H9 (cell line): ENCODE measurements around the gene IL31RA. TPM values are rescaled to one million over a fixed set of nuclear protein-coding genes. Genes with fewer than 3 reads are reported as not detected.

Source experiments
- DNase-seq: peaks from one replicate; pipeline ENCODE4 v3.0.0-alpha.2; 2017
- H2AFZ ChIP-seq: one replicate; pipeline ENCODE4 v1.6.1; 2013; ENCODE audit warnings: mild to moderate bottlenecking, low read length, control low read depth, moderate library complexity
- H2AK5ac ChIP-seq: 2 replicates; pipeline ENCODE4 v1.6.1; 2013; ENCODE audit warnings: low read length, control low read depth, mixed read lengths; ENCODE audit not compliant: insufficient read length
- H2BK120ac ChIP-seq: one replicate; pipeline ENCODE4 v1.6.1; 2013; ENCODE audit warnings: low read depth, mild to moderate bottlenecking, low read length, control low read depth, inconsistent platforms; ENCODE audit not compliant: poor library complexity, severe bottlenecking
- H2BK12ac ChIP-seq: 2 replicates; pipeline ENCODE4 v1.6.1; 2013; ENCODE audit warnings: low read length, control low read depth, mixed read lengths, low read depth; ENCODE audit not compliant: insufficient read length
- H2BK15ac ChIP-seq: 2 replicates; pipeline ENCODE4 v1.6.1; 2013; ENCODE audit warnings: low read depth, low read length, control low read depth
- H2BK20ac ChIP-seq: one replicate; pipeline ENCODE4 v1.6.1; 2013; ENCODE audit warnings: low read depth, mild to moderate bottlenecking, low read length, control low read depth, inconsistent platforms; ENCODE audit not compliant: poor library complexity, severe bottlenecking
- H2BK5ac ChIP-seq: 2 replicates; pipeline ENCODE4 v1.6.1; 2013; ENCODE audit warnings: low read length, control low read depth, mixed read lengths; ENCODE audit not compliant: insufficient read length
- H3K14ac ChIP-seq: 2 replicates; pipeline ENCODE4 v1.6.1; 2013; ENCODE audit warnings: low read length, control low read depth; ENCODE audit not compliant: insufficient read depth
- H3K18ac ChIP-seq: 2 replicates; pipeline ENCODE4 v1.6.1; 2013; ENCODE audit warnings: low read depth, mild to moderate bottlenecking, mixed read lengths, low read length, control low read depth; ENCODE audit not compliant: insufficient read length
- H3K23ac ChIP-seq: 2 replicates; pipeline ENCODE4 v1.6.1; 2013; ENCODE audit warnings: low read length, control low read depth, mixed read lengths, low read depth; ENCODE audit not compliant: insufficient read length
- H3K23me2 ChIP-seq: 2 replicates; pipeline ENCODE4 v1.6.1; 2013; ENCODE audit warnings: low read depth, mild to moderate bottlenecking, mixed read lengths, low read length, control low read depth; ENCODE audit not compliant: insufficient read length, poor library complexity, severe bottlenecking
- H3K27ac ChIP-seq: 2 replicates; pipeline ENCODE4 v1.5.1; 2013; ENCODE audit warnings: low read length, control low read depth, mixed read lengths, low read depth; ENCODE audit not compliant: insufficient read length
- H3K27me3 ChIP-seq: 2 replicates; pipeline ENCODE4 v1.6.1; 2013; ENCODE audit warnings: low read length, control low read depth, inconsistent platforms; ENCODE audit not compliant: insufficient read depth
- H3K4ac ChIP-seq: 2 replicates; pipeline ENCODE4 v1.6.1; 2013; ENCODE audit warnings: low read depth, mild to moderate bottlenecking, control low read depth, inconsistent platforms, low read length, moderate library complexity
- H3K4me1 ChIP-seq: 2 replicates; pipeline ENCODE4 v1.6.1; 2013; ENCODE audit warnings: low read length, control low read depth, inconsistent platforms; ENCODE audit not compliant: insufficient read depth
- H3K4me2 ChIP-seq: 2 replicates; pipeline ENCODE4 v1.6.1; 2013; ENCODE audit warnings: low read length, control low read depth, mixed read lengths; ENCODE audit not compliant: insufficient read length, insufficient read depth
- H3K56ac ChIP-seq: 2 replicates; pipeline ENCODE4 v1.6.1; 2013; ENCODE audit warnings: low read depth, mild to moderate bottlenecking, mixed read lengths, low read length, control low read depth; ENCODE audit not compliant: insufficient read length
- H3K79me1 ChIP-seq: 2 replicates; pipeline ENCODE4 v1.6.1; 2013; ENCODE audit warnings: low read depth, mild to moderate bottlenecking, moderate library complexity, low read length, control low read depth, inconsistent platforms; ENCODE audit not compliant: insufficient read depth, poor library complexity, severe bottlenecking
- H3K79me2 ChIP-seq: 2 replicates; pipeline ENCODE4 v1.6.1; 2013; ENCODE audit warnings: low read length, control low read depth, inconsistent platforms; ENCODE audit not compliant: insufficient read depth
- H3K9ac ChIP-seq: 2 replicates; pipeline ENCODE4 v1.6.1; 2013; ENCODE audit warnings: low read length, control low read depth, mixed read lengths; ENCODE audit not compliant: insufficient read length; ENCODE audit errors: extremely low read depth
- H3K9me3 ChIP-seq: one replicate; pipeline ENCODE4 v1.6.1; 2013; ENCODE audit warnings: low read depth, low read length, inconsistent platforms; ENCODE audit not compliant: control insufficient read depth
- H3T11ph ChIP-seq: one replicate; pipeline ENCODE4 v1.6.1; 2013; ENCODE audit warnings: mild to moderate bottlenecking, low read length, control low read depth, inconsistent platforms
- H4K20me1 ChIP-seq: one replicate; pipeline ENCODE4 v1.6.1; 2013; ENCODE audit not compliant: control insufficient read depth, insufficient read length, insufficient read depth
- H4K5ac ChIP-seq: 2 replicates; pipeline ENCODE4 v1.6.1; 2013; ENCODE audit warnings: low read depth, mild to moderate bottlenecking, mixed read lengths, low read length, control low read depth; ENCODE audit not compliant: insufficient read length
- H4K8ac ChIP-seq: replicated peaks from 2 replicates; pipeline ENCODE4 v1.6.1; 2013; ENCODE audit warnings: low read length, control low read depth, mixed read lengths, low read depth; ENCODE audit not compliant: insufficient read length
- H4K91ac ChIP-seq: 2 replicates; pipeline ENCODE4 v1.6.1; 2013; ENCODE audit warnings: low read depth, mild to moderate bottlenecking, moderate library complexity, mixed read lengths, low read length, control low read depth; ENCODE audit not compliant: insufficient read length
- H3K27ac Mint-ChIP-seq, 3 experiments: 2 replicates in 2 of 3; 3 replicates in 1 of 3; pipeline ENCODE4 v1.8.0; 2020 to 2021; ENCODE audit warnings: mixed read lengths in 3 of 3, mild to moderate bottlenecking in 1 of 3, moderate library complexity in 1 of 3
- H3K27me3 Mint-ChIP-seq: 2 replicates; pipeline ENCODE4 v1.8.0; 2021; ENCODE audit warnings: low read depth, mild to moderate bottlenecking, moderate library complexity, mixed read lengths
- H3K36me3 Mint-ChIP-seq, 3 experiments: 2 replicates in 2 of 3; 3 replicates in 1 of 3; pipeline ENCODE4 v1.8.0; 2020 to 2021; ENCODE audit warnings: low read depth in 3 of 3, mixed read lengths in 3 of 3; ENCODE audit not compliant: insufficient read depth in 1 of 3
- H3K4me1 Mint-ChIP-seq, 2 experiments: 2 replicates each; pipeline ENCODE4 v1.8.0; 2020; ENCODE audit warnings: mixed read lengths in 2 of 2
- H3K4me3 Mint-ChIP-seq, 2 experiments: 2 replicates in 1 of 2; 3 replicates in 1 of 2; pipeline ENCODE4 v1.8.0; 2020 to 2021; ENCODE audit warnings: mild to moderate bottlenecking in 2 of 2, mixed read lengths in 2 of 2, moderate library complexity in 1 of 2
- H3K9me3 Mint-ChIP-seq, 2 experiments: 2 replicates in 1 of 2; 3 replicates in 1 of 2; pipeline ENCODE4 v1.8.0; 2020; ENCODE audit warnings: mild to moderate bottlenecking in 2 of 2, mixed read lengths in 2 of 2, moderate library complexity in 1 of 2
- CTCF ChIP-seq: fragments of 200-600 bp; sonication (generic); conservative IDR thresholded peaks from 3 replicates; pipeline ENCODE4 v1.8.0; 2021; ENCODE audit warnings: antibody characterized with exemption, mild to moderate bottlenecking
- WGBS: extraction: QIAGEN DNeasy Blood & Tissue Kit; methylation state at CpG from one replicate; pipeline ENCODE4 v1.1.7; 2013; ENCODE audit warnings: missing lambda C conversion rate, low lambda C conversion rate, mixed read lengths; ENCODE audit not compliant: insufficient read length; ENCODE audit errors: extremely low coverage; 5-methylcytosine and 5-hydroxymethylcytosine counted together
- total RNA-seq: library from RNA; stranded (reverse); gene quantifications from 2 replicates; pipeline ENCODE4 v1.2.1, GENCODE V29; 2021

IL31RA gene
- total RNA-seq, 1 experiment from 2014 or later = 0.11 TPM

GRCh38 chr5:55866934-55867333, 15.8 kb downstream of the IL31RA start:
- no peak overlapping the region for H2BK15ac ChIP-seq
- H3K79me2 ChIP-seq = no peaks in the 10 kb centered on the region
- TF ChIP-seq CTCF = no peak
- H2BK12ac ChIP-seq = no peak overlapping the region
- no peak overlapping the region for H2AFZ ChIP-seq
- Mint-ChIP-seq H3K9me3 (no peaks in the 10 kb centered on the region; a peak in 1 of 5 replicates), H3K27ac (no peak overlapping the region; a peak in 1 of 7 replicates), H3K4me3 (no peak overlapping the region), H3K36me3 (no peaks in the 10 kb centered on the region; a peak in 1 of 7 replicates), H3K27me3 (no peaks in the 10 kb centered on the region; the same call in 1 of the 2 replicates), H3K4me1 (no peaks in the 10 kb centered on the region)
- no peak overlapping the region for H2BK20ac ChIP-seq
- H3K56ac ChIP-seq = no peak overlapping the region
- no peak for DNase-seq
- no peak overlapping the region for H2AK5ac ChIP-seq
- no peaks in the 10 kb centered on the region for H3K9me3 ChIP-seq
- H3K79me1 ChIP-seq = no peaks in the 10 kb centered on the region
- no peak overlapping the region for H4K5ac ChIP-seq
- no peak overlapping the region for H3K14ac ChIP-seq
- H3K27me3 ChIP-seq = no peaks in the 10 kb centered on the region
- H4K91ac ChIP-seq = no peak overlapping the region
- no peak overlapping the region for H3K18ac ChIP-seq
- H3K9ac ChIP-seq = no peak overlapping the region
- no CpG with 5 or more reads among the region's 5 CpGs for WGBS
- no peak overlapping the region for H3K4ac ChIP-seq
- no peak overlapping the region for H4K8ac ChIP-seq
- H3K4me2 ChIP-seq = no peak overlapping the region
- H3K23ac ChIP-seq = no peak overlapping the region
- H4K20me1 ChIP-seq = no peaks in the 10 kb centered on the region
- no peak overlapping the region for H2BK120ac ChIP-seq
- H2BK5ac ChIP-seq = no peak overlapping the region
- no peaks in the 10 kb centered on the region for H3K4me1 ChIP-seq
- H3T11ph ChIP-seq = no peak overlapping the region
- no peaks in the 10 kb centered on the region for H3K23me2 ChIP-seq
- no peak overlapping the region for H3K27ac ChIP-seq
